CD4-positive, alpha-beta T cell (primary cell): Measurements from ENCODE around the gene HAGH. TPM values are rescaled to one million over a fixed set of nuclear protein-coding genes. Genes with fewer than 3 reads are reported as not detected.
"Not testable (repeated sequence)": the region's sequence is repeated elsewhere in the genome, so short reads cannot be mapped to it uniquely, and the experiment has no call there.

Experiments used
- ATAC-seq: fragments of 200-7000 bp; cut with Tn5 transposase; one replicate; pipeline ENCODE4 v1.10.0; 2022; ENCODE audit warnings: mild to moderate bottlenecking; ENCODE audit not compliant: poor library complexity
- CTCF ChIA-PET: fragments of 350-600 bp; sonication (Branson Sonifier 250); formaldehyde crosslinking; loops from one replicate; lab custom pipeline; 2021; ENCODE audit warnings: antibody characterized with exemption, inconsistent platforms; lab: Charles Lee
- POLR2A ChIA-PET: fragments of 350-600 bp; sonication (Branson Sonifier 250); formaldehyde crosslinking; loops from one replicate; lab custom pipeline; 2021; ENCODE audit warnings: antibody characterized with exemption, inconsistent platforms; lab: Charles Lee
- DNase-seq, 14 experiments: peaks; one replicate each; pipeline ENCODE4 v3.0.0-alpha.2; 2013 to 2020; ENCODE audit warnings: mixed read lengths in 2 of 14
- H3K27ac ChIP-seq, 2 donors: one replicate each; pipeline versions ENCODE4 v1.5.1 to v1.7.0; 2013; ENCODE audit warnings: low read length in 2 of 2, low read depth in 1 of 2, mild to moderate bottlenecking in 1 of 2
- H3K27me3 ChIP-seq, 2 experiments: 1 replicate in 1 of 2; 2 replicates in 1 of 2; pipeline versions ENCODE4 v1.6.1 to v1.7.0; 2013; ENCODE audit warnings: low read length in 2 of 2, control low read depth in 1 of 2, mild to moderate bottlenecking in 1 of 2, moderate library complexity in 1 of 2; ENCODE audit not compliant: insufficient read depth in 2 of 2, control insufficient read depth in 1 of 2
- H3K36me3 ChIP-seq: one replicate; pipeline ENCODE4 v1.6.1; 2013; ENCODE audit warnings: low read length, control low read depth; ENCODE audit not compliant: insufficient read depth
- H3K4me1 ChIP-seq: one replicate; pipeline ENCODE4 v1.6.1; 2013; ENCODE audit warnings: low read length, control low read depth; ENCODE audit not compliant: insufficient read depth
- H3K4me3 ChIP-seq: one replicate; pipeline ENCODE4 v1.5.1; 2013; ENCODE audit warnings: mild to moderate bottlenecking, low read length, moderate library complexity
- H3K9me3 ChIP-seq, 2 experiments: 1 replicate in 1 of 2; 2 replicates in 1 of 2; pipeline versions ENCODE4 v1.6.1 to v1.7.0; 2013; ENCODE audit warnings: low read length in 2 of 2, mild to moderate bottlenecking in 2 of 2, control low read depth in 1 of 2, moderate library complexity in 1 of 2; ENCODE audit not compliant: control insufficient read depth in 1 of 2, insufficient read depth in 1 of 2
- H3K27ac Mint-ChIP-seq: one replicate; pipeline ENCODE4 v1.8.0; 2020; ENCODE audit warnings: mixed read lengths
- H3K27me3 Mint-ChIP-seq: one replicate; pipeline ENCODE4 v1.8.0; 2021; ENCODE audit warnings: mixed read lengths
- H3K36me3 Mint-ChIP-seq: one replicate; pipeline ENCODE4 v1.8.0; 2021; ENCODE audit warnings: low read depth, mixed read lengths
- H3K4me1 Mint-ChIP-seq: one replicate; pipeline ENCODE4 v1.8.0; 2021; ENCODE audit warnings: low read depth, mixed read lengths
- H3K4me3 Mint-ChIP-seq: one replicate; pipeline ENCODE4 v1.8.0; 2020; ENCODE audit warnings: mild to moderate bottlenecking, mixed read lengths
- H3K9me3 Mint-ChIP-seq: one replicate; pipeline ENCODE4 v1.8.0; 2020; ENCODE audit warnings: mixed read lengths
- intact Hi-C, 2 experiments: fragments of 100-400 bp; cut with DNase I in 1 of 2; cut with micrococcal nuclease in 1 of 2; formaldehyde crosslinking; loops; one replicate each; pipeline versions ENCODE4 v1.15.1 to v1.9.0; 2023 to 2025; cut with DNase I, micrococcal nuclease
- total RNA-seq, 174 experiments: library from RNA in 2 of 174; stranded (reverse) in 2 of 174; gene quantifications; one replicate each; pipeline ENCODE4 v1.2.3 and lab custom pipeline; 2021 to 2026
- TF ChIP-seq, protein P1 (sequence below): fragments of 200-600 bp; IDR thresholded peaks from one replicate; pipeline ENCODE4 v1.8.0; 2022; ENCODE audit warnings: antibody characterized with exemption, mild to moderate bottlenecking

Gene HAGH
- total RNA-seq, 2 experiments from 2014 or later, result 20.9 to 22.7 TPM

DNA sequence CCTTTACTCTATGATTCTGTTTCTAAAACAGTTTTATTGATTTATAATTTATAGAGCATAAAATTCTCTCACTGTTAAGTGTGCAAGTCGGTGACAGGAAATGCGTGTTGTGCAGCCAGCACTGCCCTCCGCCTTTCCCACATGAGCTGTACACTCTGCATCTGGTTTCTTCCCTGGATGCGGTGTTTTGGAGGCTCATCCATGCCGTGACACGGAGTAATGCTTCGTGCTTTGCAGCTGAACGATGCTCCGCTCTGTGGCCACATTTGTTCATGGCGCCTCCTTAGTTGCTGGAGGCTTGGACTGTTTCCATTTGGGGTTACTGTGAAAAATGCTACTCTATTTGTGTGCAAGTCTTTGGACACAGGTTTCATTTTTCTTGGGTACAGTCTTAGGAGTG, 25.9 kb downstream of the HAGH start:
- peaks cover 3% of the 10 kb centered on the region for H3K9me3 Mint-ChIP-seq
- CTCF ChIA-PET, result no interaction called here
- TF ChIP-seq, protein P1, sequence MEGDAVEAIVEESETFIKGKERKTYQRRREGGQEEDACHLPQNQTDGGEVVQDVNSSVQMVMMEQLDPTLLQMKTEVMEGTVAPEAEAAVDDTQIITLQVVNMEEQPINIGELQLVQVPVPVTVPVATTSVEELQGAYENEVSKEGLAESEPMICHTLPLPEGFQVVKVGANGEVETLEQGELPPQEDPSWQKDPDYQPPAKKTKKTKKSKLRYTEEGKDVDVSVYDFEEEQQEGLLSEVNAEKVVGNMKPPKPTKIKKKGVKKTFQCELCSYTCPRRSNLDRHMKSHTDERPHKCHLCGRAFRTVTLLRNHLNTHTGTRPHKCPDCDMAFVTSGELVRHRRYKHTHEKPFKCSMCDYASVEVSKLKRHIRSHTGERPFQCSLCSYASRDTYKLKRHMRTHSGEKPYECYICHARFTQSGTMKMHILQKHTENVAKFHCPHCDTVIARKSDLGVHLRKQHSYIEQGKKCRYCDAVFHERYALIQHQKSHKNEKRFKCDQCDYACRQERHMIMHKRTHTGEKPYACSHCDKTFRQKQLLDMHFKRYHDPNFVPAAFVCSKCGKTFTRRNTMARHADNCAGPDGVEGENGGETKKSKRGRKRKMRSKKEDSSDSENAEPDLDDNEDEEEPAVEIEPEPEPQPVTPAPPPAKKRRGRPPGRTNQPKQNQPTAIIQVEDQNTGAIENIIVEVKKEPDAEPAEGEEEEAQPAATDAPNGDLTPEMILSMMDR, result no peak

GRCh38 chr16:1799263-1799662, 27.4 kb downstream of the HAGH start:
- H3K4me3 Mint-ChIP-seq, H3K36me3 ChIP-seq, CTCF ChIA-PET, H3K4me1 Mint-ChIP-seq, H3K4me3 ChIP-seq, H3K36me3 Mint-ChIP-seq, DNase-seq, H3K9me3 Mint-ChIP-seq, ATAC-seq, H3K27me3 Mint-ChIP-seq, H3K4me1 ChIP-seq, H3K27ac ChIP-seq, intact Hi-C loops, H3K27ac Mint-ChIP-seq, H3K27me3 ChIP-seq: not testable (repeated sequence)
- H3K9me3 ChIP-seq, result peaks cover 11 to 25% of the 10 kb centered on the region in 2 experiments
- POLR2A ChIA-PET, result interaction anchor here (0.5 to 1.3 kb wide), 3 partner anchors 13 to 28 kb away, joined by 3 to 4 read pairs (median 3); partner anchors contain the start of genes NUBP2 and SPSB3

More for the DNA sequence above, 25.9 kb downstream of the HAGH start:
- POLR2A ChIA-PET, result no interaction called here
- Histone ChIP-seq H3K4me3 (no peak overlapping the region), H3K4me1 (no peaks in the 10 kb centered on the region), H3K27me3 (no peaks in the 10 kb centered on the region), H3K27ac (no peak overlapping the region), H3K9me3 (peaks cover 11 to 25% of the 10 kb centered on the region in 2 experiments), H3K36me3 (no peaks in the 10 kb centered on the region)
- DNase-seq, result no peak
- intact Hi-C loops, result no loop called here
- Mint-ChIP-seq H3K4me1 (no peaks in the 10 kb centered on the region), H3K4me3 (no peak overlapping the region), H3K36me3 (peaks cover 20% of the 10 kb centered on the region), H3K27ac (no peak overlapping the region), H3K27me3 (no peaks in the 10 kb centered on the region)
- no peak for ATAC-seq

DNA sequence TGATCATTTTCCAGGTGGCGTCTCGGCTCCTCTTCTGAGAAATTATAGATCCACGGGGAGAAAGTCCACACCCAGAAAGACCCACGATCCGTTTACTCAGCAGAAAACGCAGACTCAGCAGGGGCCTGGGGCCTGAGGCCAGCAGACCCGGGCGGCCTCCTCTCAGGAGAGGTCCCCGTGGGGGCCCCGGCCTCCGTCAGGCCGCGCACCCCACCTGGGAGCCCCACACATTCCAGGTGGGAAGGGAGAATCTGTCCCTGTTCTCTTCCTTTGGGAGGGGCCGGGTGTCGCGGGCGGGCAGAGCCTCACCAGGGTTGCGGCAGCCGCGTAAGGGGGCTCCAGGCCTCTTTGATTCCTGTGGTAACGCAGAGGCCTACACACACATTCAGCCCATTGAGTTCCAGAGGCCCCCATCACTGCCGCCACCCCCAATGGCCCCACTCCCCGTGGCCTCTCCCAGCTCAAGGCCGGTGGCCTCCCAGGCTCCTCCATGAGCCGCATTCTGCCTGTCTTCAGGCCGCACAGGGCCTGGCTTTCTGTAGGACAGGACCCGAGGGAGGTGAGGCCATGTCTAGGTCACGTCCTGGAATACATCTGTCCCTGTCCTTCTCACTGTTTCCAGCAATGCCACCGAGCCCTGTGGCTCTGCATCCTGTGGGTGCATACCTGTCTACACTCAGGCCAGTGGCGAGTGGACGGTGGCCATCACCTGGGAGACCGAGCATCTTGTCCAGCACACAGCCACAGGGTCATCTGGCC, 31.5 kb downstream of the HAGH start:
- intact Hi-C loops, result no loop called here
- Mint-ChIP-seq H3K9me3 (peaks cover 3% of the 10 kb centered on the region), H3K4me1 (no peaks in the 10 kb centered on the region), H3K4me3 (no peak overlapping the region), H3K27me3 (no peaks in the 10 kb centered on the region), H3K36me3 (peaks cover 5% of the 10 kb centered on the region), H3K27ac (no peak overlapping the region)
- Histone ChIP-seq H3K36me3 (peaks cover 6% of the 10 kb centered on the region), H3K27ac (no peak overlapping the region), H3K4me1 (no peaks in the 10 kb centered on the region), H3K9me3 (peaks cover 11 to 25% of the 10 kb centered on the region in 2 experiments), H3K4me3 (no peak overlapping the region), H3K27me3 (no peaks in the 10 kb centered on the region)
- DNase-seq (no peak), ATAC-seq (no peak)
- TF ChIP-seq, protein P1, result no peak
- ChIA-PET POLR2A (no interaction called here), CTCF (no interaction called here)
